Neural cell (in vitro differentiated cells): ENCODE results near the gene TSPAN9. TPM values are rescaled to one million over a fixed set of nuclear protein-coding genes. Genes with fewer than 3 reads are reported as not detected.

Experiments
- H2AFZ ChIP-seq: fragments of 200-600, 300-800 bp; sonication (generic), shearing (Covaris generic); 2 replicates; pipeline ENCODE4 v1.6.0; 2014; ENCODE audit warnings: low read depth, mild to moderate bottlenecking, antibody characterized with exemption, low read length, moderate library complexity
- H3F3A ChIP-seq: fragments of 200-600 bp; shearing (Covaris generic); 2 replicates; pipeline ENCODE4 v1.6.1; 2016; ENCODE audit warnings: mild to moderate bottlenecking, moderate library complexity, mixed read lengths, antibody characterized with exemption, low read length; ENCODE audit not compliant: insufficient read depth, poor library complexity, severe bottlenecking
- H3K27ac ChIP-seq: fragments of 200-600, 300-800 bp; sonication (generic), shearing (Covaris generic); 2 replicates; pipeline ENCODE4 v1.5.1; 2014; ENCODE audit warnings: mild to moderate bottlenecking, low read length, moderate library complexity
- H3K27me3 ChIP-seq: fragments of 300-800, 200-600 bp; sonication (generic), shearing (Covaris generic); 2 replicates; pipeline ENCODE4 v1.6.0; 2014; ENCODE audit warnings: mild to moderate bottlenecking, low read depth, low read length, moderate library complexity; ENCODE audit not compliant: insufficient read depth
- H3K36me3 ChIP-seq: fragments of 300-800, 200-600 bp; sonication (generic), shearing (Covaris generic); 2 replicates; pipeline ENCODE4 v1.5.1; 2014; ENCODE audit warnings: mild to moderate bottlenecking, antibody characterized with exemption, low read length, moderate library complexity; ENCODE audit not compliant: insufficient read depth
- H3K4me2 ChIP-seq: fragments of 300-800, 200-600 bp; sonication (generic), shearing (Covaris generic); 2 replicates; pipeline ENCODE4 v1.6.0; 2014; ENCODE audit warnings: mild to moderate bottlenecking, low read length
- H3K4me3 ChIP-seq: fragments of 300-800, 200-600 bp; sonication (generic), shearing (Covaris generic); 2 replicates; pipeline ENCODE4 v1.5.1; 2014; ENCODE audit warnings: mild to moderate bottlenecking, low read length, moderate library complexity
- H3K79me2 ChIP-seq: fragments of 200-600 bp; shearing (Covaris generic); replicated peaks from 2 replicates; pipeline ENCODE4 v1.6.0; 2014; ENCODE audit warnings: mild to moderate bottlenecking, low read length, moderate library complexity; ENCODE audit not compliant: insufficient read depth
- H3K9ac ChIP-seq: fragments of 300-800, 200-600 bp; sonication (generic), shearing (Covaris generic); 2 replicates; pipeline ENCODE4 v1.6.1; 2016; ENCODE audit warnings: mild to moderate bottlenecking, low read length, mixed read lengths
- H3K9me2 ChIP-seq: fragments of 200-600 bp; shearing (Covaris generic); 2 replicates; pipeline ENCODE4 v1.6.1; 2016; ENCODE audit warnings: mild to moderate bottlenecking, low read length, mixed read lengths; ENCODE audit not compliant: insufficient read depth
- H3K9me3 ChIP-seq: fragments of 200-600, 300-800 bp; sonication (generic), shearing (Covaris generic); 2 replicates; pipeline ENCODE4 v1.6.1; 2016; ENCODE audit warnings: mild to moderate bottlenecking, mixed run types, low read length, moderate library complexity, mixed read lengths
- H4K20me1 ChIP-seq: fragments of 200-600 bp; shearing (Covaris generic); 2 replicates; pipeline ENCODE4 v1.6.1; 2016; ENCODE audit warnings: mild to moderate bottlenecking, mixed run types; ENCODE audit not compliant: insufficient read depth
- CTCF ChIP-seq: fragments of 450-650 bp; IDR thresholded peaks from 2 replicates; pipeline ENCODE4 v1.5.1; 2014; ENCODE audit warnings: antibody characterized with exemption, mild to moderate bottlenecking, moderate library complexity; ENCODE audit not compliant: poor library complexity, severe bottlenecking
- EP300 ChIP-seq: fragments of 450-650 bp; conservative IDR thresholded peaks from 2 replicates; pipeline ENCODE4 v1.6.1; 2014; ENCODE audit warnings: antibody characterized with exemption, mild to moderate bottlenecking, moderate library complexity; ENCODE audit not compliant: poor library complexity, severe bottlenecking
- EZH2 ChIP-seq: fragments of 200-600, 300-800 bp; shearing (Covaris generic), sonication (generic); IDR thresholded peaks from 2 replicates; pipeline ENCODE4 v1.6.1; 2014; ENCODE audit warnings: antibody characterized with exemption, low read length, borderline replicate concordance, mild to moderate bottlenecking; ENCODE audit not compliant: insufficient read depth, poor library complexity, severe bottlenecking
- MXI1 ChIP-seq: fragments of 450-650 bp; conservative IDR thresholded peaks from 2 replicates; pipeline ENCODE4 v1.6.1; 2014; ENCODE audit warnings: antibody characterized with exemption, mild to moderate bottlenecking; ENCODE audit not compliant: poor library complexity, severe bottlenecking
- POLR2AphosphoS5 ChIP-seq: IDR thresholded peaks from 2 replicates; pipeline ENCODE4 v1.6.1; 2012
- RAD21 ChIP-seq: fragments of 450-650 bp; conservative IDR thresholded peaks from 2 replicates; pipeline ENCODE4 v1.6.1; 2014; ENCODE audit warnings: antibody characterized with exemption, mild to moderate bottlenecking, moderate library complexity
- REST ChIP-seq: IDR thresholded peaks from 2 replicates; pipeline ENCODE4 v1.6.1; 2012; ENCODE audit warnings: borderline replicate concordance
- SMC3 ChIP-seq: fragments of 450-650 bp; conservative IDR thresholded peaks from 2 replicates; pipeline ENCODE4 v1.6.1; 2014; ENCODE audit warnings: antibody characterized with exemption, mild to moderate bottlenecking, moderate library complexity; ENCODE audit not compliant: poor library complexity
- TAF1 ChIP-seq: IDR thresholded peaks from 2 replicates; pipeline ENCODE4 v1.6.1; 2012; ENCODE audit warnings: low read depth
- polyA plus RNA-seq: library from polyadenylated mRNA; depleted of rRNA; stranded (reverse); fragments of >200 nt; gene quantifications from 2 replicates; pipeline ENCODE4 v1.2.3, GENCODE V29; 2014

The TSPAN9 gene
- polyA plus RNA-seq, 1 donor from 2014 or later = 11.9 TPM

GRCh38 chr12:3102771-3103410, 25.7 kb downstream of the TSPAN9 start:
- no peaks in the 10 kb centered on the region for H3F3A ChIP-seq
- no peak overlapping the region for H2AFZ ChIP-seq
- H3K27ac ChIP-seq = no peak overlapping the region
- H3K27me3 ChIP-seq = no peaks in the 10 kb centered on the region
- no peak overlapping the region for H3K4me3 ChIP-seq
- H3K4me2 ChIP-seq = no peak overlapping the region
- TF ChIP-seq CTCF = no peak
- TF ChIP-seq EZH2 = no peak
- TF ChIP-seq POLR2AphosphoS5 = no peak
- no peak for TF ChIP-seq REST
- no peak for TF ChIP-seq TAF1
- TF ChIP-seq SMC3 = no peak
- TF ChIP-seq EP300 = no peak
- no peak for TF ChIP-seq MXI1
- H3K36me3 ChIP-seq = no peaks in the 10 kb centered on the region
- H3K9ac ChIP-seq = no peak overlapping the region
- no peaks in the 10 kb centered on the region for H3K79me2 ChIP-seq
- no peaks in the 10 kb centered on the region for H4K20me1 ChIP-seq
- H3K9me3 ChIP-seq = no peaks in the 10 kb centered on the region
- H3K9me2 ChIP-seq = no peaks in the 10 kb centered on the region

- H3F3A ChIP-seq = no peaks in the 10 kb centered on the region
- H3K9me3 ChIP-seq = no peaks in the 10 kb centered on the region
- H4K20me1 ChIP-seq = no peaks in the 10 kb centered on the region
- no peak overlapping the region for H3K9ac ChIP-seq
- no peak overlapping the region for H3K4me3 ChIP-seq
- no peaks in the 10 kb centered on the region for H3K9me2 ChIP-seq
- H3K27me3 ChIP-seq = no peaks in the 10 kb centered on the region
- no peaks in the 10 kb centered on the region for H3K79me2 ChIP-seq
- no peaks in the 10 kb centered on the region for H3K36me3 ChIP-seq
- TF ChIP-seq POLR2AphosphoS5 (no peak), REST (no peak), RAD21 (no peak), EP300 (no peak), EZH2 (no peak), MXI1 (no peak), CTCF (no peak), SMC3 (no peak), TAF1 (no peak)
- no peak overlapping the region for H3K27ac ChIP-seq
- no peak overlapping the region for H3K4me2 ChIP-seq
- H2AFZ ChIP-seq = no peak overlapping the region
These were observed 26.6 kb downstream of the TSPAN9 start for GRCh38 chr12:3103806-3104205.
